IPS DF 6.9 (cell line): ENCODE measurements around the gene LINGO3.

Experiments
- DNase-seq: peaks from one replicate; pipeline ENCODE4 v3.0.0-alpha.2; 2013; ENCODE audit warnings: low read depth, low spot score
- H3K27ac ChIP-seq: one replicate; pipeline ENCODE4 v1.5.1; 2013; ENCODE audit warnings: low read length, control low read depth
- H3K27me3 ChIP-seq: 2 replicates; pipeline ENCODE4 v1.6.1; 2013; ENCODE audit warnings: mild to moderate bottlenecking, low read length; ENCODE audit not compliant: control insufficient read depth, insufficient read depth
- H3K36me3 ChIP-seq: 2 replicates; pipeline ENCODE4 v1.6.1; 2013; ENCODE audit warnings: low read length; ENCODE audit not compliant: control insufficient read depth, insufficient read depth
- H3K4me1 ChIP-seq: 2 replicates; pipeline ENCODE4 v1.6.1; 2013; ENCODE audit warnings: low read length; ENCODE audit not compliant: control insufficient read depth, insufficient read depth
- H3K4me3 ChIP-seq: 2 replicates; pipeline ENCODE4 v1.5.1; 2013; ENCODE audit warnings: mild to moderate bottlenecking, low read length
- H3K9me3 ChIP-seq: 2 replicates; pipeline ENCODE4 v1.6.1; 2013; ENCODE audit warnings: low read length, inconsistent platforms; ENCODE audit not compliant: control insufficient read depth, insufficient read depth
- WGBS: extraction: QIAGEN DNeasy Blood & Tissue Kit; methylation state at CpG from one replicate; pipeline ENCODE4 v1.1.7; 2013; ENCODE audit warnings: mixed read lengths, missing lambda C conversion rate; ENCODE audit not compliant: insufficient read length, insufficient coverage; 5-methylcytosine and 5-hydroxymethylcytosine counted together

The LINGO3 gene

GRCh38 chr19:2326699-2327360 lies 18.9 kb upstream of the LINGO3 start:
- H3K4me3 ChIP-seq: no peak overlapping the region
- H3K27ac ChIP-seq: no peak overlapping the region

DNA sequence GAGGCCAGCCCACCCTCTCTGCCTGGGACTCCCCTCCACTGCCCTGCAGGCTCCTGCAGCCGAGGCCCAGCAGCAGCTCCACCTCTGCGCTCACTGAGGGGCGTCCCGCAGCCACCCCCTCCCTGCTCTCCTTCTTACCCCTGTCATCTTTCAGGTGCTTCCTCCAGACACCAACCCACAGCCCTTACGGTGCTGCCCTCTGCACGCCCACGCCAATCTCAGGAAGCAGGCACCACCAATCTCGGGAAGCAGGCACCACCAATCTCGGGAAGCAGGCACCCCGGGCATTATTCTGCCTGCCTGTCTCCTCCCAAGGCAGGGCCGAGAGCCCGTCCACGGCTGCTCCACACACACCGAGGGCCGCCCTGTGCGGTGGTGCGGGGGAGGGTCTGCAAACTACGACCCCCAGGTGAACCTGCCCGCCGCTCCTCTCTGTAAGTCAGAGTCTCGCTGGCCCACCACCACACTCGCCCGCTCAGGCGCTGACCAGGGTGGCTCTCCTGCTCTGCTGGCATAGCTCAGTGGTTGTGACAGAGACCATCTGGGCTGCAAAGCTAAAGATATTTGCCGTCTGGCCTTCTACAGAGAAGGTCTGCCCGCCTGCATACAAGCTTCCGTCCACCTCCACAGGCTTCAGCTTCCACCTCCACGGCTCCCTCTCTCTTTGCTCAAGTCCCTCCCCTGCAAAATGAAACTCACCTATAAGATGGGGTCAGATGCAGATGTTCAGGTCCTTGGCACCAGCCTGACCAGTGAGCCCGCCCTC lies 17.5 kb upstream of the LINGO3 start:
- no CpG with 5 or more reads among the region's 29 CpGs for WGBS
- Histone ChIP-seq H3K27ac (no peak overlapping the region), H3K9me3 (no peaks in the 10 kb centered on the region), H3K27me3 (no peaks in the 10 kb centered on the region), H3K4me1 (peaks cover 2% of the 10 kb centered on the region; the same call in 1 of the 2 replicates), H3K4me3 (no peak overlapping the region), H3K36me3 (peaks cover 18% of the 10 kb centered on the region; the same call in 1 of the 2 replicates)
- no peak for DNase-seq

More at GRCh38 chr19:2326699-2327360, 18.9 kb upstream of the LINGO3 start:
- H3K4me1 ChIP-seq: peaks cover 5% of the 10 kb centered on the region
- no peaks in the 10 kb centered on the region for H3K9me3 ChIP-seq
- peaks cover 18% of the 10 kb centered on the region; the same call in 1 of the 2 replicates for H3K36me3 ChIP-seq
- H3K27me3 ChIP-seq: no peaks in the 10 kb centered on the region
- no peak for DNase-seq
- WGBS: no CpG with 5 or more reads among the region's 16 CpGs

- Histone ChIP-seq H3K27me3 (no peaks in the 10 kb centered on the region), H3K4me3 (no peak overlapping the region), H3K9me3 (no peaks in the 10 kb centered on the region), H3K4me1 (peaks cover 2% of the 10 kb centered on the region; the same call in 1 of the 2 replicates), H3K27ac (no peak overlapping the region), H3K36me3 (peaks cover 18% of the 10 kb centered on the region; the same call in 1 of the 2 replicates)
- no peak for DNase-seq
- no CpG with 5 or more reads among the region's 34 CpGs for WGBS
Observed at GRCh38 chr19:2324220-2324948, 16.4 kb upstream of the LINGO3 start.

- no CpG with 5 or more reads among the region's 19 CpGs for WGBS
- Histone ChIP-seq H3K36me3 (peaks cover 18% of the 10 kb centered on the region; the same call in 1 of the 2 replicates), H3K27ac (no peak overlapping the region)
Observed at GRCh38 chr19:2323707-2324106, 15.8 kb upstream of the LINGO3 start.

DNA sequence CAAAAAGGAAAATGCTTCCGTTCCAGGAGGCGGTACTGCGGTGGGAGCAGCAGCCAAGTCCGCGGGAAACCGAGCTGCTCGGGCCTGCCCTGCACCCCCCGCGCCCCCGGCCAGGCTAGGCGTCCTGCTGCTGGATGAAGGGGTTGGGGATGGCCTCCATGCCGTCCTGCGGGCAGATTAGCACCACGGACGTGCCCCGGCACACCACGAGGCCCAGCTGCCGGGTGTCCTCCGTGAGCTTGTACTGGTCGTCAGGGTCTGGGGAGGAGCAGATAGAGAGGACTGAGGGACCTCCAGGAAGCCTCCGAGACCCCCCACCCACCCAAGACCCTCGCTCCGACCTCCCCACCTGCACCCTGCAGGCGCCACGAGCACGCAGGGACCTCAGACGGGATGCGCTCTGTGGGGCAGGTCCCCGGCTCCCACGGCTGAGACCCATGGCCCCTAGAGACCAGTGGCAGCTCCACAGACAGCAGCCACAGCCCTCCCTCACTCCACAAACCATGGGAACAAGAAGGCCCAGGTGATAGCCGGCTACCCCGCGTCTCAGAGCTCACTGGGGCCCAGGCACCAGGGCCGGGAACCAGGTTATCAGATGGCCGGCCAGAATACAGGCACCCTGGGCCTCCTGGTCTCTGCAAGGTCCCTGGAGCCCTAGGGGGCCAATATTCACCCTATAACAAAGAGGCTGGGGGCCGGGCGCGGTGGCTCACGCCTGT lies 13.8 kb upstream of the LINGO3 start:
- Histone ChIP-seq H3K9me3 (no peaks in the 10 kb centered on the region), H3K4me1 (no peaks in the 10 kb centered on the region), H3K27me3 (no peaks in the 10 kb centered on the region), H3K27ac (no peak overlapping the region), H3K4me3 (no peak overlapping the region), H3K36me3 (peaks cover 18% of the 10 kb centered on the region; the same call in 1 of the 2 replicates)
- no CpG with 5 or more reads among the region's 39 CpGs for WGBS
- DNase-seq: no peak

More at GRCh38 chr19:2323707-2324106, 15.8 kb upstream of the LINGO3 start:
- H3K9me3 ChIP-seq: no peaks in the 10 kb centered on the region
- no peaks in the 10 kb centered on the region for H3K27me3 ChIP-seq
- no peak for DNase-seq
- peaks cover 2% of the 10 kb centered on the region; the same call in 1 of the 2 replicates for H3K4me1 ChIP-seq
- no peak overlapping the region for H3K4me3 ChIP-seq

- Histone ChIP-seq H3K4me1 (no peaks in the 10 kb centered on the region), H3K36me3 (peaks cover 17% of the 10 kb centered on the region; the same call in 1 of the 2 replicates), H3K4me3 (no peak overlapping the region), H3K27me3 (no peaks in the 10 kb centered on the region), H3K27ac (no peak overlapping the region), H3K9me3 (no peaks in the 10 kb centered on the region)
- DNase-seq: no peak
- WGBS: no CpG with 5 or more reads among the region's 12 CpGs
Observed at GRCh38 chr19:2320939-2321338, 13.0 kb upstream of the LINGO3 start.

GRCh38 chr19:2320049-2320448 lies 12.1 kb upstream of the LINGO3 start:
- Histone ChIP-seq H3K27me3 (no peaks in the 10 kb centered on the region), H3K4me1 (no peaks in the 10 kb centered on the region), H3K36me3 (peaks cover 10% of the 10 kb centered on the region; the same call in 1 of the 2 replicates), H3K27ac (no peak overlapping the region), H3K9me3 (no peaks in the 10 kb centered on the region), H3K4me3 (no peak overlapping the region)
- WGBS: no CpG with 5 or more reads among the region's 12 CpGs
- DNase-seq: no peak

DNA sequence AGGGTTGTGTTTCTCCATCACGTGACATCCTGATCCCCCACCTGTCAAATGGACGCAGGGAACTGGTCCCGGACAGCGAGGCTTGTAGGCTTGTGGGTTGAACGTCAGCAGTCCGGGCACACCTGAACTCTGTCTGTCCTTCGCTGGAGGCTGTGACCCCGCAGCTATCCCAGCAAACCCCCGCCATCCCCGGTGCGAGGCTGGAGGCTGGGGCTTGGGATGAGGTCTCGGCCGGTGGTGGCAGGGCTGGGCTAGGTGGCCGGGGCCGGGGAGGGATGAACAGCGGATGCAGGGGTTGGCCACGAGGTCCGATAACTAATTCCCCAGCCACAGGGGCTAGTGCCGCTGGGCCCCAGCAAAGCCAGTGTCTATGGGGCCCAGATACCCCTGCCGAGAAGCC lies 11.6 kb upstream of the LINGO3 start:
- no peak for DNase-seq
- no CpG with 5 or more reads among the region's 20 CpGs for WGBS
- Histone ChIP-seq H3K36me3 (peaks cover 7% of the 10 kb centered on the region; the same call in 1 of the 2 replicates), H3K27me3 (no peaks in the 10 kb centered on the region), H3K4me1 (no peaks in the 10 kb centered on the region), H3K4me3 (no peak overlapping the region), H3K27ac (no peak overlapping the region), H3K9me3 (no peaks in the 10 kb centered on the region)

GRCh38 chr19:2318923-2319322 lies 11.0 kb upstream of the LINGO3 start:
- WGBS: no CpG with 5 or more reads among the region's 6 CpGs
- no peak overlapping the region for H3K4me3 ChIP-seq
- H3K9me3 ChIP-seq: no peaks in the 10 kb centered on the region
- no peaks in the 10 kb centered on the region for H3K4me1 ChIP-seq
- H3K36me3 ChIP-seq: 0 out of 2 replicates have a peak, but pooled peaks cover under 1% of the 10 kb centered on the region
- H3K27me3 ChIP-seq: no peaks in the 10 kb centered on the region
- no peak overlapping the region for H3K27ac ChIP-seq
- no peak for DNase-seq

- no peaks in the 10 kb centered on the region for H3K4me1 ChIP-seq
- no peak overlapping the region for H3K27ac ChIP-seq
- H3K9me3 ChIP-seq: no peaks in the 10 kb centered on the region
- WGBS: no CpG with 5 or more reads among the region's 25 CpGs
- no peak overlapping the region for H3K4me3 ChIP-seq
- H3K27me3 ChIP-seq: no peaks in the 10 kb centered on the region
- DNase-seq: no peak
- H3K36me3 ChIP-seq: no peaks in the 10 kb centered on the region
Observed at GRCh38 chr19:2317756-2318155, 9.8 kb upstream of the LINGO3 start.
